HG03060 (cell line): ENCODE results near the gene RNASEH2A.

Experiments used
- ATAC-seq: cut with Tn5 transposase; IDR thresholded peaks from one replicate; pipeline ENCODE4 v1.9.1; 2021; ENCODE audit warnings: low read depth, moderate number of reproducible peaks; ENCODE audit not compliant: unreplicated experiment

RNASEH2A gene

GRCh38 chr19:12782424-12783290 is 23.7 kb upstream of the RNASEH2A start:
- no peak for ATAC-seq

- ATAC-seq: no peak
These were observed 23.0 kb upstream of the RNASEH2A start for GRCh38 chr19:12783291-12783848.

- no peak for ATAC-seq
These were observed 22.5 kb upstream of the RNASEH2A start for GRCh38 chr19:12783849-12784393.

GRCh38 chr19:12784394-12784870 is 22.0 kb upstream of the RNASEH2A start:
- no peak for ATAC-seq

- no peak for ATAC-seq
These were observed 21.4 kb upstream of the RNASEH2A start for GRCh38 chr19:12784871-12785430.

GRCh38 chr19:12785431-12786031 is 20.9 kb upstream of the RNASEH2A start:
- no peak for ATAC-seq

DNA sequence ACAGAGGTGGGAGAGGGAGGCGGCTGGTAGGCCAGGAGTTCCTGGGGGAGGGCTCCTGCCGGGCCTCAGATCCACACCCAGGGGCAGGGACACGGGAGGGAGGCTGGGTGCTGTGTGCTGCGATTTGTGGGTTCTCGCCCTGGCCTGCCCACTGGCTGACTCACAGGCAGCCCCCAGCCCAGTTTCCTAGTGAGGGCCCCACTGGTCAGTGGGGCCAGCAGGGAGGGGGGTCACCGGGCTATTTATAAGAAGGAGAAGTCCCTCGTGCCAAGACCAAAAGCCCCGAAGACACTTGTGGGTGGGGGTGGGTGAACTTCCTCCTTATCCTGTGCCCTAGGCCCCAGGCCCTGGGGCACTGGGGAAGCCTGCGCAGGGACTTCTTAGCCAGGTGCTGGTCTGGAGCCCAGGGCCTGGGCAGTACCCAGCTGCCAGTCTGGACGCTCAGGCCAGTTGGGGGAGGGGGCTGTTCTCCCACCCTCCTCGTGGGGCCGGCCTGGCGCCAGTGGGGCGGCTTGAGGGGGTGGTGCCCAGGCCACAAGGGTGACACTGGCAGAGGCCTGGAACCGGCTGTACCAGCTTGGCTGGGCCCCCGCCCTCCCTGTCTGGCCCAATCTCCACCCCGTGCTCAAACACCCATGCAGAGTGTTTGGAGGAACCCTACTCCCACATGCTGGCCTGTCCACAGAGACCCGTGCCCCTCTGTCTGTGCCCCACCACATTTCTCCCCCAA is 20.1 kb upstream of the RNASEH2A start:
- no peak for ATAC-seq

DNA sequence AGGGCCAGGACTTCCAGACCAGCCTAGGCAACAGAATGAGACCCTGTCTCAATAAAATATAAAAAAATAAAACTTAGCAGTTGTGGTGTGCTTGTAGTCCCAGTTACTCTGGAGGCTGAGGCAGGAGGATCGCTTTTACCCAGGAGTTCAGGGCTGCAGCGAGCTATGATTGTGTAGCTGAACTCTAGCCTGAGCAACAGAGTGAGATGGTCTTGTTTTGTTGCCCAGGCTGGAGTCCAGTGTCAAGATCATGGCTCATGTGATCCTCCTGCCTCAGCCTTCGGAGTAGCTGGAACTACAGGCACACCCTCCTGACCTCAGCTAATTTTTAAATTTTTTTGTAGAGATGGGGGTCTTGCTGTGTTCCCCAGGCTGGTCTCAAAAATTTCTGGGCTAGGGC is 19.4 kb upstream of the RNASEH2A start:
- no peak for ATAC-seq

DNA sequence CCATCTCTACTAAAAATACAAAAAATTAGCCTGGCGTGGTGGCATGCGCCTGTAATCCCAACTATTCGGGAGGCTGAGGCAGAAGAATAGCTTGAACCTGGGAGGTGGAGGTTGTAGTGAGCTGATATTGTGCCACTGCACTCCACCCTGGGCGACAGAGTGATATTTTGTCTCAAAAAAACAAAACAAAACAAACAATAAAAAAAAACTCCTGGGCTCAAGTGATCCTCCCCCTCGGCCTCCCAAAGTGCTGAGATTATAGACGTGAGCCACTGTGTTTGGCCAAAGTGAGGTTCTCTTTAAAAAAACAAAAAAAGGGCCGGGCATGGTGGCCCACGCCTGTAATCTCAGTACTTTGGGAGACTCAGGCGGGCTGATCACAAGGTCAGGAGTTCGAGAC is 18.9 kb upstream of the RNASEH2A start:
- no peak for ATAC-seq

GRCh38 chr19:12788042-12788681 is 18.2 kb upstream of the RNASEH2A start:
- no peak for ATAC-seq

DNA sequence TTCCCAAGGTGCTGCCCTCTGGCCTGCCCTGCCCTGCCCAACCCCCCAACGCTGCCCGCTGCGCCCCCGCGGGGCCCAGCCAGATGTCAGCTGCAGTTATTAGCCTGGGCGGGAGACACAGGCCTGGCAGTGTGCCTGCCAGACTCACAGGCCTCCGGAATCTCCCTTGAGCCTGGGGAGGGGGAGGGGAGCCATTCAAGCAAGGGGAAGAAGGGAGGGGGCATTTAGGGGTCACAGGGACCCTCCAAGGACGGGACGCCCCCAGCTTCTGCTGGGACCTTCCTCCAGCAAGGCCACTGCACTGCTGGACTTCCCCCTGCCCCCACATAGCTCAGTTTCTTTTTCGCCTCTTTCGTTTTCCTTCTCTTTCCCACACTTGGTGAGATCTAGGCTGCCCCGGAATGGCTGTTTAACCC is 17.7 kb upstream of the RNASEH2A start:
- no peak for ATAC-seq

DNA sequence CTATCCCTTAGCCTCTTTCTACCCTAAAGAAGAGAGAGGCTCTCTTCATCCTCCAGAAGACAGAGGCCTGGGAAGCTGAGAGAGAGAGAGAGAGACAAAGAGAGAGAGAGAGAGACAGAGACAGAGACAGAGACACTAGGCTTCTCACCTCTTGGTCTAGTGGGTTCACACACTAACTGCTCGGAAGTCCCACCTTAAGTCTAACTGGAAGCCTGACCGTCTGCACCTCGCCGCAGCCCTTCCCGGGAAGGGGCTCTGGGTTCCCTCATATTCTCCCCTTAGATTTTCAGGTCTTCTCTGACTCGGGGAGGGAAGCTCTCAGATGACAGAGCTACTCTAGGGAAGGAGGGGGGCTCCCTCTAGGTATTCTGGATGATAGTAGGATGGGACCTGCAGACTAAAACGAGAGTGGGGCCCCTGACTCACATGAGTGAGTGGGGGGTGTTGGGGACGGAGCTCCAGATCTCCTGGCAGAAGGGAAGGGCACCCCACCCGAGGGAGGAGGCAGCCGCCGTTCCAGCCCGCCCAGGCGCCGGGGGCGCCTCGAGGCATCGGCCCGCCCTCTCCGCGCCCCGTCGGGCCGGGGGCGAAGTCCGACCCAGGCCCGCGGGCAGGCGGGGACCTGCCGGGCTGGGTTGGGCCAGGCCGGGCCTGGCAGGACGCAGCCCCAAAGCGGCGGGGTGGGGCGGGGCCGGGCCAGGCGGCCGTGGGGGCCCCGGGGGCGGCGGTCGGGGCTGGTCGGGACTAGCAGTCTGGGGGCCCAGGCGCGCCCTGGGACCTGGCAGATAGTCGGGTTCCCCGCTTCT is 17.1 kb upstream of the RNASEH2A start:
- no peak for ATAC-seq

- ATAC-seq: peak; percentile 15
These were observed 16.3 kb upstream of the RNASEH2A start for GRCh38 chr19:12789904-12790619.

DNA sequence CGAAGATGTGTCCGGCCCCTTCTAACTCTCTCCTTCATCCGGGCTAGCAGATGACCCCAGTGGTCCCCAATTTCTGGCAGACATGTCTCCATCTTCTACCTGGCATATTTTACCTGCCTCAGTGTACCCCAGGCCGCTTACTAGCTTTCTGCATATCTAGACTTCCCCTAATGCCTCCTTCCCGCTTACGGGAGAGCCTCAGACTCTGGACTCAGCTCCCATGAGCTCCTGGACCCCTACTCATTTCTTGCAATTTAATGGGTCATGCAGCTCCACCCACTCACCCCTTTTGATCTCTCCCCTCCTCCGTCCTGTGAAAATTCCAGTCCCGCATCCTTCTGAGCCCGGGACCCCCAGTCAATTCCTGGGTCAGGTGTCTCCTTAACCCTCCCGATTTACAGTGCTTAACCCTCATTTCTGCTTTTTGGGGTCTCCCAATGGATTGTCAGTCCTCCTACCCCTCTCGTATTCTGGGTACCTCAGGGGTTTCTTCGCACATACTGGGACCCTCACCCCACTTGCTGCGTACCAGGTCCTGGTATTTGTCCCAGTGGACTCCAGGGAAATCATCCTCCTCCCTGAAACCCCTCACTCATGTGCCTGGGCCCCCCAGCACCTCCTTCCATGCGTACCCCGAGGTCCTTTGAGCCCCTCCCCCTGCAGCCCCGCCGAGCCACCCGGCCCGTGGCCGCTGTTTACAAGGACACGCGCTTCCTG is 15.6 kb upstream of the RNASEH2A start:
- ATAC-seq: no peak

GRCh38 chr19:12791345-12792050 is 14.9 kb upstream of the RNASEH2A start, which contains the start of gene JUNB:
Gene JUNB, plus strand, starts transcription at chr19:12791486. Its CDS starts 286 bp downstream, at chr19:12791772.
- no peak for ATAC-seq

- ATAC-seq: no peak
These were observed 14.1 kb upstream of the RNASEH2A start for GRCh38 chr19:12792051-12792852.
